Stomach (tissue), 9 donors: Measurements from ENCODE around the gene MOB3B. TPM values are rescaled to one million over a fixed set of nuclear protein-coding genes. Genes with fewer than 3 reads are reported as not detected.
"Not testable (repeated sequence)": the region's sequence is repeated elsewhere in the genome, so short reads cannot be mapped to it uniquely, and the experiment has no call there.

Source experiments
- DNase-seq, 2 donors: peaks; one replicate each; pipeline versions ENCODE4 v3.0.0 to v3.0.0-alpha.2; 2013 to 2019
- H3K27ac ChIP-seq, 5 donors: fragments of 200-600 bp in 4 of 5; sonication (generic) in 4 of 5; one replicate each; pipeline ENCODE4 v1.5.1; 2013 to 2019; ENCODE audit warnings: mild to moderate bottlenecking in 1 of 5, moderate library complexity in 1 of 5
- H3K27me3 ChIP-seq, 3 donors: fragments of 200-600 bp; sonication (generic); one replicate each; pipeline ENCODE4 v1.5.1; 2017 to 2019; ENCODE audit warnings: mixed run types in 1 of 3
- H3K36me3 ChIP-seq, 4 donors: fragments of 200-600 bp; sonication (generic); 1 replicate in 3 of 4; 2 replicates in 1 of 4; pipeline ENCODE4 v1.5.1; 2016 to 2019
- H3K4me1 ChIP-seq, 4 donors: fragments of 200-600 bp; sonication (generic); one replicate each; pipeline ENCODE4 v1.5.1; 2016 to 2019
- H3K4me3 ChIP-seq, 4 donors: fragments of 200-600 bp; sonication (generic) in 3 of 4; one replicate each; pipeline ENCODE4 v1.5.1; 2016 to 2019; ENCODE audit warnings: mild to moderate bottlenecking in 1 of 4
- H3K9me3 ChIP-seq, 4 donors: fragments of 200-600 bp; sonication (generic); one replicate each; pipeline ENCODE4 v1.5.1; 2016 to 2019
- EP300 ChIP-seq: sonication (generic); formaldehyde crosslinking; IDR thresholded peaks from one replicate; pipeline ENCODE4 v1.6.1; 2017; ENCODE audit warnings: antibody characterized with exemption
- POLR2A ChIP-seq, 4 donors: fragments of 450-650 bp; IDR thresholded peaks; one replicate each; pipeline ENCODE4 v1.6.1; 2016; ENCODE audit warnings: antibody characterized with exemption in 4 of 4, control low read depth in 2 of 4, mild to moderate bottlenecking in 1 of 4, moderate library complexity in 1 of 4
- POLR2AphosphoS5 ChIP-seq, 3 donors: sonication (generic); formaldehyde crosslinking; IDR thresholded peaks; one replicate each; pipeline ENCODE4 v1.6.1; 2016; ENCODE audit warnings: antibody characterized with exemption in 3 of 3
- WGBS, 5 donors: extraction: QIAGEN DNeasy Blood & Tissue Kit in 3 of 5; methylation state at CpG; one replicate each; pipeline versions ENCODE4 v1.1.5 to v1.1.7; 2013 to 2018; 5-methylcytosine and 5-hydroxymethylcytosine counted together
- intact Hi-C: fragments of 100-400 bp; cut with DNase I; formaldehyde crosslinking; loops from one replicate; pipeline ENCODE4 v1.15.1; 2023; ENCODE audit warnings: low total_unique reads
- polyA plus RNA-seq, 3 donors: library from polyadenylated mRNA; stranded (reverse); fragments of 200-250 nt; gene quantifications; one replicate each; pipeline ENCODE4 v1.2.3, GENCODE V29; 2013
- total RNA-seq, 5 donors: library from RNA; depleted of rRNA; stranded (reverse); fragments of >200 nt; gene quantifications; one replicate each; pipeline versions ENCODE4 v1.1.0 to v1.2.3, GENCODE V29; 2014 to 2016
- TF ChIP-seq, protein P1 (sequence below), 7 experiments: fragments of 450-650 bp in 4 of 7; fragments of 200-600 bp in 3 of 7; sonication (generic) in 3 of 7; IDR thresholded peaks; one replicate each; pipeline ENCODE4 v1.5.1; 2016 to 2019; ENCODE audit warnings: antibody characterized with exemption in 7 of 7, control low read depth in 2 of 7, mild to moderate bottlenecking in 1 of 7
- donor health status: healthy with polysubstance abuse.
- donor health status: Bipolar disorder and iron deficiency.
- donor health status: healthy.

Gene MOB3B
- total and polyA plus RNA-seq, 8 donors = 4.0 to 32.7 (median 9.7) TPM

DNA sequence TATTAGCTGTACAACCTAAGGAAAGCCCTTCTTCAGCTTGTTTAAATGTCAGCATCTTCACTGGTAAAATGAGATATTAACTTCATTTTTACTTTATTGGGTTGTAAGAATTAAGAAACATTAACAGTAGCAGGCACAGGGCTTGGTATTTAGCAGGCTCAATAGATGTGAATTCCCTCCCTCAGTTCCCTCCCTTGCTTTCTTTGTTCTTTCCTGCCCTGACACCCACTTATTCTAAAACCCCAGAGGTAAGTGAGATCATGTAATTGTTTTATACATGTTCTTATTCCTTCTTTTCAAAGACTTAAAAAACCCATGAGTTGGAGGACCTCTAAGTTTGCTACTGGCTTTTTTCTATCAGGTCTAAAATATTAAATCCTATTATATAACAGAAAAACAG is 78.9 kb downstream of the MOB3B start:
- no peak for DNase-seq
- Histone ChIP-seq H3K4me3 (no peak overlapping the region), H3K4me1 (peaks cover 0 to 11% (median 0%) of the 10 kb centered on the region in 4 donors), H3K27ac (no peak overlapping the region), H3K9me3 (no peaks in the 10 kb centered on the region), H3K36me3 (peaks cover 0 to 18% (median 16%) of the 10 kb centered on the region in 4 donors), H3K27me3 (no peaks in the 10 kb centered on the region)
- TF ChIP-seq, protein P1, sequence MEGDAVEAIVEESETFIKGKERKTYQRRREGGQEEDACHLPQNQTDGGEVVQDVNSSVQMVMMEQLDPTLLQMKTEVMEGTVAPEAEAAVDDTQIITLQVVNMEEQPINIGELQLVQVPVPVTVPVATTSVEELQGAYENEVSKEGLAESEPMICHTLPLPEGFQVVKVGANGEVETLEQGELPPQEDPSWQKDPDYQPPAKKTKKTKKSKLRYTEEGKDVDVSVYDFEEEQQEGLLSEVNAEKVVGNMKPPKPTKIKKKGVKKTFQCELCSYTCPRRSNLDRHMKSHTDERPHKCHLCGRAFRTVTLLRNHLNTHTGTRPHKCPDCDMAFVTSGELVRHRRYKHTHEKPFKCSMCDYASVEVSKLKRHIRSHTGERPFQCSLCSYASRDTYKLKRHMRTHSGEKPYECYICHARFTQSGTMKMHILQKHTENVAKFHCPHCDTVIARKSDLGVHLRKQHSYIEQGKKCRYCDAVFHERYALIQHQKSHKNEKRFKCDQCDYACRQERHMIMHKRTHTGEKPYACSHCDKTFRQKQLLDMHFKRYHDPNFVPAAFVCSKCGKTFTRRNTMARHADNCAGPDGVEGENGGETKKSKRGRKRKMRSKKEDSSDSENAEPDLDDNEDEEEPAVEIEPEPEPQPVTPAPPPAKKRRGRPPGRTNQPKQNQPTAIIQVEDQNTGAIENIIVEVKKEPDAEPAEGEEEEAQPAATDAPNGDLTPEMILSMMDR (IDR thresholded peaks at IDR 0.05) = no peak
- TF ChIP-seq EP300 (no peak), POLR2A (IDR thresholded peaks at IDR 0.05) (no peak), POLR2AphosphoS5 (IDR thresholded peaks at IDR 0.05) (no peak)
- intact Hi-C loops = no loop called here

DNA sequence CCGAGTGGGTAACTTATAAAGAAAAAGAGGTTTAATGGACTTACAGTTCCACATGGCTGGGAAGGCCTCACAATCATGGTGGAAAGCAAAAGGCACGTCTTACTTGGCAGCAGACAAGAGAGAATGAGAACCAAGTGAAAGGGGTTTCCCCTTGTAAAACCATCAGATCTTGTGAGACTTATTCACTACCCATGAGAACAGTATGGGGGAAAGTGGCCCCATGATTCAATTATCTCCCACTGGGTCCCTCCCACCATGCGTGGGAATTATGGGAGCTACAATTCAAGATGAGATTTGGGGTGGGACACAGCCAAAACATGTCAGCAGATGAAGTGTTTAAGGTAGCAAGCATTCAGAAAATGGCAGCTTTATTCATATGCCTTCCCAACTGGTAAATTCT is 81.3 kb downstream of the MOB3B start:
- H3K9me3 ChIP-seq, H3K27ac ChIP-seq, H3K27me3 ChIP-seq, DNase-seq, H3K4me3 ChIP-seq, H3K36me3 ChIP-seq, intact Hi-C loops: not testable (repeated sequence)
- WGBS, 5 donors = 76 to 89% (median 82%) methylated on average over 3 of the region's 3 CpGs
- peaks cover 0 to 11% (median 0%) of the 10 kb centered on the region in 4 donors for H3K4me1 ChIP-seq

DNA sequence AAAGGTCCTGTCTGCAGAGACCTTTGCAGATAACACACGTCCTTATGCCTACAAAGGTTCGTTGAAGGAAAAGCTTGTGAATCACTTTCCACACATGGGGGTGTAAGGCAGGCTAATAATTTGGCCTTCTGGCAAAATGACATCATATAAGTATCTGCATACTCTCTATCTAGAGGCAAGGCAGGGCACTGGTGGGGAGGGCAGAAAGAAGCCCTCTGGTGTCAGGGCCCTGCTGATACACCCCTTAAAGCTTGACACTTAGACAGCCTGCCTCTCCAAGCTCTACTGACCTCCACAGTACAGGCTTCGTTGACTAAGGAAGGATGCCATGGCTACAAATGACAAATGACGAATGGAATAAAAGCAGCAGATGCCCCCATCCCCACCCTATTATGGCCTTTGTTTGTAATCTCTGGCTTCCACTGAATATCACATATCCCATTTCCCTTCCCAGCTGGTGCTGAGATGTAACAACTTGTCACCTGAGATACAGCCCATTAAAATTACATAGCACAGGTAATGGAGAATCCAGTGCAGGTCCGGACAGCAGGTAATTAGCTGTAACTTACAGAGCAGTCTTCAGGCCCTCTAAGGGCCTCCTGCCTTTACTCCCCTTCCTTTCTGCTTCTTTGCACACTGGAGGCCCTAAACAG is 82.5 kb downstream of the MOB3B start:
- intact Hi-C loops = no loop called here
- Histone ChIP-seq H3K4me3 (no peak overlapping the region), H3K27ac (no peak overlapping the region), H3K9me3 (no peaks in the 10 kb centered on the region), H3K4me1 (peaks cover 0 to 17% (median 5%) of the 10 kb centered on the region in 4 donors), H3K36me3 (no peaks in the 10 kb centered on the region), H3K27me3 (no peaks in the 10 kb centered on the region)
- 56 to 70% (median 60%) methylated on average over 5 of the region's 5 CpGs for WGBS, 5 donors
- no peak for DNase-seq
- TF ChIP-seq EP300 (no peak), POLR2AphosphoS5 (IDR thresholded peaks at IDR 0.05) (no peak), POLR2A (IDR thresholded peaks at IDR 0.05) (no peak)
- TF ChIP-seq, protein P1 (IDR thresholded peaks at IDR 0.05) = no peak

DNA sequence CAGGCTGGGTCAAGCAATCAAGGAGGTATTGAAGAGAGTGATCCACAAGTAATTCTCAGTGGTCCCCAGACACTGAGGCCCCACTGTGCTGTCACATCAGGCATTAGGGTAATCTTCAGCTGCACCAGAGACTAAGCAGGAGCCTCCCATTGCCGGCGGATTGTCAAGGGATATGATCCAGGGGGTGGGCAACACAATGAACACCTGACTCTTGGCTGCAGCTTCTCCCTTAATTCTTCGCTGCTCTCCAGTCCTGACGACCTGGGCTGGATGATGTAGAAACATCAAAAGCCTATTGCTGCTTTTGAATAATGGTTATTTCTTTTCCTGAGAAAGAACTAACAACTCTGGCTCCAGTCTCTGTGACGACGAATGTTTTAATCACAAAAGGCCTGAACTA is 83.9 kb downstream of the MOB3B start:
- Histone ChIP-seq H3K4me1 (peaks cover 0 to 9% (median 5%) of the 10 kb centered on the region in 4 donors), H3K27me3 (no peaks in the 10 kb centered on the region), H3K9me3 (no peaks in the 10 kb centered on the region), H3K4me3 (no peak overlapping the region), H3K36me3 (no peaks in the 10 kb centered on the region), H3K27ac (no peak overlapping the region)
- DNase-seq = no peak
- TF ChIP-seq POLR2AphosphoS5 (IDR thresholded peaks at IDR 0.05) (no peak), EP300 (no peak), POLR2A (IDR thresholded peaks at IDR 0.05) (no peak)
- TF ChIP-seq, protein P1 (IDR thresholded peaks at IDR 0.05) = no peak
- WGBS, 5 donors = 81 to 87% (median 86%) methylated on average over 6 of the region's 6 CpGs
- intact Hi-C loops = no loop called here

DNA sequence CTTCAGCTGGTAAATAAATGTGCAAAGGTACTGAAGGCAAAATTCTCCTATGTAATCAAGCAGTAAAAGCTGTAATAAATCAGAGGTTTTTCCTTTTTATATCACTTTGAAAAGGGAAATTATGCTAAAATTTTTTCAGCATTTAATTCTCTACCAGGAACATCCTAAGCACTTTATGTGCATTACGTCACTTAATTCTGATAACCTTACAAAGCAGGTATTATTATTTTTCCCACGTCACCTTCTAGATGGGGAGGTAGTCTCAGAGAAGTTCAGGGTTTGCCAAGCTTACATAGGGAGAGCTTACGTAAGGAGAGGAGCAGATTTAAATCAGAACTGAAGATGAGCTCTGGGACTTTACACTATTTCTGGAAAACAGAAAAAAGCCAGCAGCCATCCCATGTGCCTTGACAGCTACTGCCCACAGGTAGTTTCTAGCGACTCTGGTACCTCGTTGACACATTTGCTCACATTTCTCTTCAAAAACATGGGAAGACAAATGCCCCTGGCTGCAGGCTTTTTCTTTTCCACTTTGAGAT is 84.5 kb downstream of the MOB3B start:
- WGBS, 5 donors = 83 to 96% (median 91%) methylated on average over 5 of the region's 5 CpGs
- Histone ChIP-seq H3K36me3 (no peaks in the 10 kb centered on the region), H3K9me3 (no peaks in the 10 kb centered on the region), H3K4me1 (peaks cover 0 to 9% (median 5%) of the 10 kb centered on the region in 4 donors), H3K27me3 (no peaks in the 10 kb centered on the region), H3K4me3 (no peak overlapping the region), H3K27ac (no peak overlapping the region)
- DNase-seq = no peak
- intact Hi-C loops = no loop called here
- no peak for TF ChIP-seq POLR2AphosphoS5 (IDR thresholded peaks at IDR 0.05)
- TF ChIP-seq EP300 = no peak
- no peak for TF ChIP-seq POLR2A (IDR thresholded peaks at IDR 0.05)
- TF ChIP-seq, protein P1 (IDR thresholded peaks at IDR 0.05) = no peak
